Neural progenitor cell (in vitro differentiated cells): Measurements from ENCODE around the gene MN1. TPM values are rescaled to one million over a fixed set of nuclear protein-coding genes. Genes with fewer than 3 reads are reported as not detected.

Source experiments
- DNase-seq: peaks from one replicate; pipeline ENCODE4 v3.0.0-alpha.2; 2016; ENCODE audit warnings: low spot score
- H2AFZ ChIP-seq: fragments of 200-600 bp; sonication (generic); replicated peaks from 2 replicates; pipeline ENCODE4 v1.6.1; 2016; ENCODE audit warnings: antibody characterized with exemption
- H3F3A ChIP-seq: fragments of 200-600 bp; sonication (generic); 2 replicates; pipeline ENCODE4 v1.6.1; 2016; ENCODE audit warnings: antibody characterized with exemption, low read depth
- H3K27ac ChIP-seq: fragments of 200-600 bp; sonication (generic); 2 replicates; pipeline ENCODE4 v1.5.1; 2016; ENCODE audit warnings: mild to moderate bottlenecking
- H3K27me3 ChIP-seq: fragments of 200-600 bp; sonication (generic); 2 replicates; pipeline ENCODE4 v1.6.1; 2016; ENCODE audit warnings: mild to moderate bottlenecking, moderate library complexity
- H3K36me3 ChIP-seq: fragments of 200-600 bp; sonication (generic); 2 replicates; pipeline ENCODE4 v1.5.1; 2016
- H3K4me1 ChIP-seq: fragments of 200-600 bp; sonication (generic); 2 replicates; pipeline ENCODE4 v1.6.1; 2016; ENCODE audit warnings: mixed run types
- H3K4me2 ChIP-seq: fragments of 200-600 bp; sonication (generic); 2 replicates; pipeline ENCODE4 v1.6.1; 2016
- H3K4me3 ChIP-seq: fragments of 200-600 bp; sonication (generic); 2 replicates; pipeline ENCODE4 v1.5.1; 2016
- H3K79me2 ChIP-seq: fragments of 200-600 bp; sonication (generic); 2 replicates; pipeline ENCODE4 v1.6.1; 2016; ENCODE audit warnings: low read depth
- H3K9ac ChIP-seq: fragments of 200-600 bp; sonication (generic); 2 replicates; pipeline ENCODE4 v1.6.1; 2016
- H3K9me3 ChIP-seq: fragments of 200-600 bp; sonication (generic); 2 replicates; pipeline ENCODE4 v1.5.1; 2016; ENCODE audit warnings: low read depth
- H4K20me1 ChIP-seq: fragments of 200-600 bp; sonication (generic); 2 replicates; pipeline ENCODE4 v1.6.1; 2016; ENCODE audit warnings: low read depth
- H3K27ac Mint-ChIP-seq: 3 replicates; pipeline ENCODE4 v1.8.0; 2021; ENCODE audit warnings: mixed read lengths
- H3K27me3 Mint-ChIP-seq: 2 replicates; pipeline ENCODE4 v1.8.0; 2022; ENCODE audit warnings: low read depth, mild to moderate bottlenecking, inconsistent platforms, moderate library complexity, mixed read lengths; ENCODE audit not compliant: insufficient read depth
- H3K36me3 Mint-ChIP-seq: 3 replicates; pipeline ENCODE4 v1.8.0; 2021; ENCODE audit warnings: mixed read lengths
- H3K4me1 Mint-ChIP-seq: 3 replicates; pipeline ENCODE4 v1.8.0; 2021; ENCODE audit warnings: mixed read lengths
- H3K4me3 Mint-ChIP-seq: 3 replicates; pipeline ENCODE4 v1.8.0; 2021; ENCODE audit warnings: mild to moderate bottlenecking, moderate library complexity, mixed read lengths
- H3K9me3 Mint-ChIP-seq: 3 replicates; pipeline ENCODE4 v1.8.0; 2020; ENCODE audit warnings: mixed read lengths
- EZH2 ChIP-seq: fragments of 200-600 bp; sonication (generic); IDR thresholded peaks from 2 replicates; pipeline ENCODE4 v1.6.1; 2017; ENCODE audit warnings: antibody characterized with exemption, mild to moderate bottlenecking, moderate library complexity
- EZH2phosphoT487 ChIP-seq: fragments of 200-600 bp; sonication (generic); IDR thresholded peaks from 2 replicates; pipeline ENCODE4 v1.6.1; 2017; ENCODE audit warnings: antibody characterized with exemption
- total RNA-seq: library from RNA; depleted of rRNA; stranded (reverse); fragments of >200 nt; gene quantifications from 2 replicates; pipeline ENCODE4 v1.2.3, GENCODE V29; 2015; ENCODE audit warnings: low replicate concordance
- TF ChIP-seq, protein P1 (sequence below): fragments of 200-600 bp; sonication (generic); IDR thresholded peaks from 2 replicates; pipeline ENCODE4 v1.5.1; 2017; ENCODE audit warnings: antibody characterized with exemption, mild to moderate bottlenecking

The MN1 gene
- total RNA-seq, 1 donor from 2014 or later, result 13.3 TPM

DNA sequence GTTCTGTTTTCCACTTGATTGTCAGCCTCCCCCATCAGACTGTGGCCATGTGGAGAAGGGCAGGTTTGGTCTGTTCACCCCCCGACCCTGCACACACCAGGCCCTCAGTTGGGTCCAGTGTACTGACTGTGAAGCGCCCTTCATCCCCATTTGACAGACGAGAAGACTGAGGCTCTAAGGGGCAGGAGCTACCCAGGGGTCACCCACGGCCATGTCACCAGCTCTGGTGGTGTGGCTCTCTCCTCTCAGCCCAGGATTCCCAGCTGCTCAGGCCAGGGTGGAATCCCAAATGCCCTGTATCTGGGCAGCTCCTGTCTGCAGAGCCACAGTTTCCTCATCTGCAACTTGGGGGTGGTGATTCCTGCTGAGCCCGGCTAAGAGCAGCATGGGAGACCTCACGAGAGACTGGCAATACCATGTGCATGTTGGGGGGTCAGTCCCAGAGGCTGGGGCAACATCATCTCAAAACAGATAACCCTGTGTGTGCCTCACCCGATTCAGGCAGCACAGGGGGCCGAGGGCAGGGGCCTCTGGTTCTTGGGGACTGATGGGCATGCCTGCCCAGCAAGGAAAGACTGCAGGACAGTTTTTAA, 46.6 kb downstream of the MN1 start:
- no peaks in the 10 kb centered on the region for H3K9me3 Mint-ChIP-seq
- no peaks in the 10 kb centered on the region for H3K27me3 ChIP-seq
- H2AFZ ChIP-seq, result no peak overlapping the region
- no peak overlapping the region for H3K9ac ChIP-seq
- no peaks in the 10 kb centered on the region for H3K36me3 ChIP-seq
- peaks cover 16% of the 10 kb centered on the region for H3K4me1 ChIP-seq
- H3K4me1 Mint-ChIP-seq, result peaks cover 56% of the 10 kb centered on the region
- no peak for DNase-seq
- H3K27ac ChIP-seq, result no peak overlapping the region
- peaks cover 30% of the 10 kb centered on the region for H3K79me2 ChIP-seq
- H3K4me2 ChIP-seq, result no peak overlapping the region
- H3K27ac Mint-ChIP-seq, result no peak overlapping the region
- H3K27me3 Mint-ChIP-seq, result peaks cover 12% of the 10 kb centered on the region
- H4K20me1 ChIP-seq, result peaks cover 69% of the 10 kb centered on the region
- no peak for TF ChIP-seq EZH2phosphoT487
- TF ChIP-seq EZH2, result no peak
- TF ChIP-seq, protein P1, sequence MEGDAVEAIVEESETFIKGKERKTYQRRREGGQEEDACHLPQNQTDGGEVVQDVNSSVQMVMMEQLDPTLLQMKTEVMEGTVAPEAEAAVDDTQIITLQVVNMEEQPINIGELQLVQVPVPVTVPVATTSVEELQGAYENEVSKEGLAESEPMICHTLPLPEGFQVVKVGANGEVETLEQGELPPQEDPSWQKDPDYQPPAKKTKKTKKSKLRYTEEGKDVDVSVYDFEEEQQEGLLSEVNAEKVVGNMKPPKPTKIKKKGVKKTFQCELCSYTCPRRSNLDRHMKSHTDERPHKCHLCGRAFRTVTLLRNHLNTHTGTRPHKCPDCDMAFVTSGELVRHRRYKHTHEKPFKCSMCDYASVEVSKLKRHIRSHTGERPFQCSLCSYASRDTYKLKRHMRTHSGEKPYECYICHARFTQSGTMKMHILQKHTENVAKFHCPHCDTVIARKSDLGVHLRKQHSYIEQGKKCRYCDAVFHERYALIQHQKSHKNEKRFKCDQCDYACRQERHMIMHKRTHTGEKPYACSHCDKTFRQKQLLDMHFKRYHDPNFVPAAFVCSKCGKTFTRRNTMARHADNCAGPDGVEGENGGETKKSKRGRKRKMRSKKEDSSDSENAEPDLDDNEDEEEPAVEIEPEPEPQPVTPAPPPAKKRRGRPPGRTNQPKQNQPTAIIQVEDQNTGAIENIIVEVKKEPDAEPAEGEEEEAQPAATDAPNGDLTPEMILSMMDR, result no peak
- H3K9me3 ChIP-seq, result no peaks in the 10 kb centered on the region
- H3K4me3 Mint-ChIP-seq, result no peak overlapping the region
- H3F3A ChIP-seq, result peaks cover 19% of the 10 kb centered on the region
- no peak overlapping the region for H3K4me3 ChIP-seq
- peaks cover 8% of the 10 kb centered on the region for H3K36me3 Mint-ChIP-seq

DNA sequence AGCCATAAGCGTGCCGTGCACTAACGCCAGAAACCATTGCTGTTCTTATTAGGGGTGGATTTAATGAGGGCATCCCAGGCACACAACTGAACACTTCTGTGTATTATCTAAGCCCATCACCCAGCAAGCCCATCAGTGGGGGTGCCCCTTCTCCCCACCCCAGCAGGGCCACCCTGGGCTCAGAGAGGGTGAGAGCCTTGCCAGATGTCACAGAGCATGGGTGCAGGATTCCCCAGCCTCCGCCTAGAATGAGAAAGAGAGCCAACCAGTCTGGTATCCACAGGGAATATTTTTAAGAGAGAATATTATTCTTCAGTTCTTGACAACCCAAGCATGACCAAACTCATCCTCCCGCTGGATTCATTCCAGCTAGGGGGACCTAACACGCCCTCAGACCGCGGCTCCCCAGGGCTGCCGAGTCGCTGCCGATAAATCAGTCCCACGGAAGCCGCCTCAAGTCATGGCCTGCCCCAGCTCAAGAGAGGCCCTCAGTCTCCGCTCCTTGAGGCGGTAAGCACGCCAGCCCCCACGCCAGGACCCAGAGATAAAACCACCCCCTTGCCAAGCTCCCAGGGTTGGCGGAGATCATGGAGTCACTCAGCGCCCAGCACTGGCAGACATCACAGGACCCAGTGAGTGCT, 47.2 kb downstream of the MN1 start:
- H3K27ac ChIP-seq, result no peak overlapping the region
- Mint-ChIP-seq H3K27ac (no peak overlapping the region), H3K4me1 (peaks cover 58% of the 10 kb centered on the region)

DNA sequence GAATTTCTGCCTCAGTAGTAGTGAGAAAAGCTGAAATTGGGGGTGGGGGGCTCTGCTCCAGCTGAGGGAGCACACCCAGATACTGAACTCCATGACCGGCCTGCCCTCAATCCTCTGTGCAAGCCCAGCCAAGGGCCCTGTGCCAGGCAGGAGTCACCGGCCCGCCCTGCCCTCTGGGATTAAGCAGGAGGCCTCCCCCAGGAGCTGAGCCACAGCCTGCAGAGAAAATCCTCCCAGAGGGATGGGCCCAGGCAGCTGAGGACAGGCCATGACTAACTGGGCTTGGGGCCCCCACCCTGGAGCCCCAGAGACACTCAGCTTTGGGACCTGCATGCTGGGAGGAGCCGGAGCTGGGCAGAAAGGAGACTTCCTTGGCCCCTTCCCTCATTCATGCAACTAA, 48.8 kb downstream of the MN1 start:
- Mint-ChIP-seq H3K27me3 (peaks cover 14% of the 10 kb centered on the region), H3K9me3 (no peaks in the 10 kb centered on the region), H3K4me3 (no peak overlapping the region), H3K36me3 (peaks cover 3% of the 10 kb centered on the region), H3K27ac (no peak overlapping the region), H3K4me1 (peaks cover 67% of the 10 kb centered on the region)
- Histone ChIP-seq H3K79me2 (peaks cover 19% of the 10 kb centered on the region), H3K4me2 (no peak overlapping the region), H3K27ac (no peak overlapping the region), H3K4me1 (peaks cover 32% of the 10 kb centered on the region), H3K9ac (no peak overlapping the region), H2AFZ (no peak overlapping the region), H3K4me3 (no peak overlapping the region), H4K20me1 (peaks cover 53% of the 10 kb centered on the region), H3F3A (peaks cover 38% of the 10 kb centered on the region), H3K27me3 (no peaks in the 10 kb centered on the region), H3K9me3 (no peaks in the 10 kb centered on the region), H3K36me3 (no peaks in the 10 kb centered on the region)
- DNase-seq, result no peak
- TF ChIP-seq EZH2phosphoT487, result no peak
- TF ChIP-seq, protein P1, result no peak

More for the DNA sequence above, 47.2 kb downstream of the MN1 start:
- Histone ChIP-seq H3K4me1 (peaks cover 22% of the 10 kb centered on the region), H3K9me3 (no peaks in the 10 kb centered on the region), H3K79me2 (peaks cover 24% of the 10 kb centered on the region), H2AFZ (no peak overlapping the region), H3F3A (peaks cover 25% of the 10 kb centered on the region), H4K20me1 (peaks cover 64% of the 10 kb centered on the region), H3K4me3 (no peak overlapping the region), H3K27me3 (no peaks in the 10 kb centered on the region), H3K36me3 (no peaks in the 10 kb centered on the region), H3K4me2 (no peak overlapping the region), H3K9ac (no peak overlapping the region)
- peaks cover 12% of the 10 kb centered on the region for H3K27me3 Mint-ChIP-seq
- H3K9me3 Mint-ChIP-seq, result no peaks in the 10 kb centered on the region
- peaks cover 7% of the 10 kb centered on the region for H3K36me3 Mint-ChIP-seq
- no peak overlapping the region for H3K4me3 Mint-ChIP-seq
- DNase-seq, result no peak
- TF ChIP-seq EZH2phosphoT487 (no peak), EZH2 (no peak)
- TF ChIP-seq, protein P1, result no peak
